HFFc6 (cell line): ENCODE results near the gene ASB1. TPM values are rescaled to one million over a fixed set of nuclear protein-coding genes. Genes with fewer than 3 reads are reported as not detected.

Source experiments
- DNase-seq: peaks from one replicate; pipeline ENCODE4 v3.0.0-alpha.2; 2018
- H3K27ac Mint-ChIP-seq: 2 replicates; pipeline ENCODE4 v1.8.0; 2020; ENCODE audit warnings: mild to moderate bottlenecking, mixed read lengths
- H3K27me3 Mint-ChIP-seq: 2 replicates; pipeline ENCODE4 v1.8.0; 2021; ENCODE audit warnings: mild to moderate bottlenecking, moderate library complexity, mixed read lengths; ENCODE audit not compliant: insufficient read depth
- H3K36me3 Mint-ChIP-seq: 2 replicates; pipeline ENCODE4 v1.8.0; 2021; ENCODE audit warnings: low read depth, mixed read lengths
- H3K4me1 Mint-ChIP-seq: 2 replicates; pipeline ENCODE4 v1.8.0; 2020; ENCODE audit warnings: low read depth, mixed read lengths
- H3K4me3 Mint-ChIP-seq: 2 replicates; pipeline ENCODE4 v1.8.0; 2020; ENCODE audit warnings: mild to moderate bottlenecking, moderate library complexity, mixed read lengths
- H3K9me3 Mint-ChIP-seq: 2 replicates; pipeline ENCODE4 v1.8.0; 2020; ENCODE audit warnings: mild to moderate bottlenecking, mixed read lengths
- CTCF ChIP-seq: fragments of 200-600 bp; sonication (generic); IDR thresholded peaks from 2 replicates; pipeline ENCODE4 v1.5.0; 2021; ENCODE audit warnings: antibody characterized with exemption, mild to moderate bottlenecking
- long read RNA-seq: library from polyadenylated mRNA; unstranded; transcript quantifications from one replicate; pipeline ENCODE4 v2.0.0, GENCODE V29; 2019
- total RNA-seq, 6 experiments: library from RNA; stranded (reverse); fragmentation: NEBNext Ultra II Directional; extraction: Animal tissue kit (Norgen Biotek cat#: 25700); gene quantifications; 2 replicates in 1 of 6; 3 replicates in 5 of 6; pipeline ENCODE4 v1.2.3, GENCODE V29; 2021

The ASB1 gene
- 10 to 100 TPM; 56.0 to 77.5 (median 74.4) TPM for total RNA-seq
- long read RNA-seq, full-length matches to known transcripts, result 25 of 37 reads
- long read RNA-seq, partial matches to known transcripts, result 1 of 37 reads
- long read RNA-seq, other reads (novel, unspliced or antisense), result 11 of 37 reads

- 0 out of 2 replicates have a peak, but pooled peaks have one; percentile 10 for TF ChIP-seq CTCF
- DNase-seq, result peak; percentile 85
- peak within 1 kb of the TSS; percentile 97 for H3K27ac Mint-ChIP-seq
- H3K36me3 Mint-ChIP-seq, result peaks cover 44% of the 10 kb centered on the region
- H3K4me3 Mint-ChIP-seq, result peak within 1 kb of the TSS; percentile 91
- peaks cover 25% of the 10 kb centered on the region for H3K9me3 Mint-ChIP-seq
- H3K27me3 Mint-ChIP-seq, result peaks cover 6% of the 10 kb centered on the region
- peaks cover 70% of the 10 kb centered on the region for H3K4me1 Mint-ChIP-seq
Observed at GRCh38 chr2:238426568-238427434, at the start of gene ASB1. ASB1 (plus strand) TSS chr2:238426927; CDS start chr2:238427071, 144 bp downstream.

GRCh38 chr2:238378230-238379095 is 48.3 kb upstream of the ASB1 start:
- no peak for DNase-seq
- no peak overlapping the region for H3K4me3 Mint-ChIP-seq
- H3K27ac Mint-ChIP-seq, result no peak overlapping the region
- TF ChIP-seq CTCF, result no peak
- no peaks in the 10 kb centered on the region for H3K9me3 Mint-ChIP-seq
- H3K27me3 Mint-ChIP-seq, result no peaks in the 10 kb centered on the region; the same call in 1 of the 2 replicates
- H3K4me1 Mint-ChIP-seq, result peaks cover 29% of the 10 kb centered on the region
- peaks cover 14% of the 10 kb centered on the region for H3K36me3 Mint-ChIP-seq

GRCh38 chr2:238379096-238379810 is 47.5 kb upstream of the ASB1 start:
- Mint-ChIP-seq H3K36me3 (peaks cover 15% of the 10 kb centered on the region), H3K4me3 (no peak overlapping the region), H3K27me3 (no peaks in the 10 kb centered on the region; the same call in 1 of the 2 replicates), H3K4me1 (peaks cover 29% of the 10 kb centered on the region), H3K27ac (no peak overlapping the region; the same call in 1 of the 2 replicates), H3K9me3 (no peaks in the 10 kb centered on the region)
- TF ChIP-seq CTCF, result no peak
- DNase-seq, result no peak

- DNase-seq, result no peak
- no peaks in the 10 kb centered on the region; the same call in 1 of the 2 replicates for H3K27me3 Mint-ChIP-seq
- no peaks in the 10 kb centered on the region for H3K9me3 Mint-ChIP-seq
- peaks cover 15% of the 10 kb centered on the region for H3K36me3 Mint-ChIP-seq
- no peak for TF ChIP-seq CTCF
- H3K4me1 Mint-ChIP-seq, result peaks cover 29% of the 10 kb centered on the region
- H3K27ac Mint-ChIP-seq, result no peak overlapping the region
- H3K4me3 Mint-ChIP-seq, result no peak overlapping the region
Observed at GRCh38 chr2:238380336-238380735, 46.4 kb upstream of the ASB1 start.

- Mint-ChIP-seq H3K9me3 (no peaks in the 10 kb centered on the region), H3K27ac (no peak overlapping the region), H3K4me1 (peaks cover 29% of the 10 kb centered on the region), H3K27me3 (no peaks in the 10 kb centered on the region; the same call in 1 of the 2 replicates), H3K36me3 (peaks cover 15% of the 10 kb centered on the region), H3K4me3 (no peak overlapping the region)
- TF ChIP-seq CTCF, result no peak
- peak; percentile 27 for DNase-seq
Observed at GRCh38 chr2:238380785-238381184, 45.9 kb upstream of the ASB1 start.
